WERI-Rb-1 (cell line): ENCODE measurements around the gene AGBL5.
"Not testable (repeated sequence)": the region's sequence is repeated elsewhere in the genome, so short reads cannot be mapped to it uniquely, and the experiment has no call there.

Source experiments
- DNase-seq: peaks from one replicate; pipeline ENCODE4 v3.0.0-alpha.2; 2020
- H3K27ac ChIP-seq: fragments of 250-450 bp; sonication (Bioruptor Pico); 2 replicates; pipeline ENCODE4 v1.5.1; 2020; ENCODE audit warnings: mild to moderate bottlenecking, moderate library complexity
- H3K27me3 ChIP-seq: fragments of 250-450 bp; sonication (Bioruptor Pico); 2 replicates; pipeline ENCODE4 v1.5.1; 2021; ENCODE audit warnings: mild to moderate bottlenecking, low read depth, moderate library complexity; ENCODE audit not compliant: insufficient read depth, severe bottlenecking
- H3K36me3 ChIP-seq: fragments of 250-450 bp; sonication (Bioruptor Pico); 2 replicates; pipeline ENCODE4 v1.5.1; 2020; ENCODE audit warnings: mild to moderate bottlenecking, moderate library complexity
- H3K4me3 ChIP-seq: 2 replicates; pipeline ENCODE4 v1.5.1; 2011; ENCODE audit warnings: low read depth, mild to moderate bottlenecking, control low read depth, low read length
- H3K9me3 ChIP-seq: fragments of 250-450 bp; sonication (Bioruptor Pico); 2 replicates; pipeline ENCODE4 v1.5.1; 2021; ENCODE audit warnings: mild to moderate bottlenecking, moderate library complexity; ENCODE audit not compliant: severe bottlenecking
- CTCF ChIP-seq: IDR thresholded peaks from 2 replicates; pipeline ENCODE4 v1.5.1; 2011; ENCODE audit warnings: low read depth, mild to moderate bottlenecking, control low read depth, inconsistent platforms, low read length

The AGBL5 gene

DNA sequence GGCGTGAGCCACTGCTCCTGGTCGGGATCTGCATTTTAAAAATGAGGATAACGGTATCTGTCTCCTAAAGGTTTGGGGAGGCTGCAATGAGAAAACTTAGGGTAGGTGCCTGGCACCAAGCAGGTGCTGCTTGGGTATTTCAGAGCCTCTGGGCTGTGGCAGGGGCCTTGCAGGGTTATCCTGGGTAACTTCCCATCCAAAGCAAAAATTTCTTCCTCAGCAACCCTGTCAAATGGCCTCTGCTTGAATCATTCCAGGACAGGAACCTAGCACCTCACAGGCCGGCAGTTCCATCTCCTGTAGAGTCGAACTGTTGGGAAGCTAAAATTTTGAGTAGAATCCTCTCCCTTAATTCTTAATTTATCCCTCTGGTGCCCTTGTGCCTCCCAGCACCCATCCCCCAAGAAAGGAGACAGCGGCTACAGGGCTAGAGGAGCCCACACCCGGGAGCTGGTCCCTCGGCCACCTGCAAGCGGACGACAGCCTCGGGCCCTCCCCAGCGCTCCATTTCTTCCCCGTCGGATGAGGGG lies 66.6 kb downstream of the AGBL5 start:
- TF ChIP-seq CTCF, result no peak
- Histone ChIP-seq H3K36me3 (no peaks in the 10 kb centered on the region), H3K9me3 (no peaks in the 10 kb centered on the region), H3K27me3 (no peaks in the 10 kb centered on the region), H3K27ac (no peak overlapping the region), H3K4me3 (peak overlapping the region; percentile 75)
- no peak for DNase-seq

- no peaks in the 10 kb centered on the region for H3K36me3 ChIP-seq
- peak within 1 kb of the TSS; percentile 75 for H3K4me3 ChIP-seq
- H3K9me3 ChIP-seq, result no peaks in the 10 kb centered on the region
- TF ChIP-seq CTCF, result no peak
- no peaks in the 10 kb centered on the region for H3K27me3 ChIP-seq
- peak; percentile 56 for DNase-seq
- no peak within 1 kb of the TSS for H3K27ac ChIP-seq
Measured at GRCh38 chr2:27118525-27119329, 67.3 kb downstream of the AGBL5 start, which contains the start of gene CGREF1. Gene CGREF1 (minus strand): TSS chr2:27119128. CDS start chr2:27104366, 14,762 bp downstream.

- H3K4me3 ChIP-seq, result peak overlapping the region; percentile 75
- not testable (repeated sequence) for H3K36me3 ChIP-seq, H3K9me3 ChIP-seq, H3K27ac ChIP-seq, DNase-seq, H3K27me3 ChIP-seq
Measured at GRCh38 chr2:27119330-27119670, 67.8 kb downstream of the AGBL5 start.
